ENCODE results near the gene SLITRK3.

The SLITRK3 gene

DNA sequence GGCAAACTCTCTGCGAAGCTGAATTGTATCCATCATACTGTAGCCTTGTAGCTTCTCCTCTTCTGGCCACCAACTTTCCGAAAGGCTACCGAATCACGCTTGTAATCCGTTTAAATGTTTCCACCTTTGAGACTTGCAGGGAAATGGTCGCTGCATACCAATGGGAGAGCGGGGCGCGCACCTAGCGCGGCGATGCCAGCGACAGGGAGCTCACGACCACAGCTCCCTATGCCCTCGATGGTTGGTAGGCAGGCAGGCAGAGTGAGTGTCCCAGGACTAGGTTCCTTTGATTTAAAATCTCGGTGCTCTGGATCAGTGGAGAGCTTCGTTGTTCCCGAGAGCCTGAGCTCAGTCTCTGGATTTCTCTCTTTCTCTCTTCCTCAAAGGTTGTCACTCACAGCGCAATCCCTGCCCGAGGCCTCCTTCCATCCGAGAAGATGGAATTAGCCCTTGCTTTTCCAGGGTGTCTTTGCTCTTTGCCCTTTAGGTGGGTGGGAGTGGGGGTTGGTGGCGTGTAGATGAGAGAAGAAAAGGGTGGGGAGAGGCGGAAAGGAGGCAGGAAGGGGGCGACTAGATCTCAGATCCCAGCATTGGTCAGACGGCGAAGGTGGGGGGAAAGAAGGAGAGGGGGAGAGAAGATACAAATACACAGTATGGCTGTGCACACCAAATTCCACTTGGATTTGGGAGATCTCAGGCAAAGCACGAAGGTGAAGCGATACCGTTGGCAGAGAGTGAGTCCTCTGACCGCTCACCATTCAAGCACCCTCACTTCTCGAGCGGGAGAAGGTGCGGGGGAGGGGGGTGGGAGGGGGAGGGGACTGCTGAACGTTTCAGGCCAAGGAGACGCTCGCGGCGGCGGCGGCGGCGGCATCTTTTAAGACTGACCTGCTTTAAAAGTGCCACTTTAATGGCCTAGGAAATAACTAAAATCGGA is at the start of gene SLITRK3:
Gene SLITRK3, minus strand, starts transcription at position 745 of the 937 bp plus-strand sequence. CDS start 5,554 bp downstream, outside the sequence.
- ATAC-seq (ENCODE audit: insufficient read depth, low read depth), result no peak
- H3K36me3 ChIP-seq (ENCODE audit: insufficient read depth, low read length), result no peaks in the 10 kb centered on the region
- no peak within 1 kb of the TSS for H3K9ac ChIP-seq (ENCODE audit: low read depth, low read length)
- no peak within 1 kb of the TSS for H3K4me2 ChIP-seq (ENCODE audit: insufficient read depth, low read length)
- H3K27ac ChIP-seq (ENCODE audit: low read length), result no peak within 1 kb of the TSS
- H3K9me3 ChIP-seq (ENCODE audit: insufficient read depth, low read length, severe bottlenecking), result peaks cover 3% of the 10 kb centered on the region
- no peak within 1 kb of the TSS for H2AFZ ChIP-seq (ENCODE audit: low read depth, low read length)
- H3K4me1 ChIP-seq (ENCODE audit: insufficient read depth, low read length), result no peaks in the 10 kb centered on the region
- DNase-seq, result no peak
- H3K79me2 ChIP-seq (ENCODE audit: insufficient read depth, low read length), result no peaks in the 10 kb centered on the region
- TF ChIP-seq CTCF (IDR thresholded peaks at IDR 0.05; ENCODE audit: borderline replicate concordance, extremely low read depth, low read length, poor library complexity, severe bottlenecking), result no peak
- no peak for TF ChIP-seq EZH2 (IDR thresholded peaks at IDR 0.05; ENCODE audit: borderline replicate concordance, low read depth, low read length, severe bottlenecking)
- no peaks in the 10 kb centered on the region for H3K27me3 ChIP-seq (ENCODE audit: insufficient read depth, low read length, poor library complexity)
- H3K4me3 ChIP-seq (ENCODE audit: low read depth in 1 of 2, low read length in 2 of 2), result no peak within 1 kb of the TSS
- no peaks in the 10 kb centered on the region for H4K20me1 ChIP-seq (ENCODE audit: insufficient read depth, low read length)

DNA sequence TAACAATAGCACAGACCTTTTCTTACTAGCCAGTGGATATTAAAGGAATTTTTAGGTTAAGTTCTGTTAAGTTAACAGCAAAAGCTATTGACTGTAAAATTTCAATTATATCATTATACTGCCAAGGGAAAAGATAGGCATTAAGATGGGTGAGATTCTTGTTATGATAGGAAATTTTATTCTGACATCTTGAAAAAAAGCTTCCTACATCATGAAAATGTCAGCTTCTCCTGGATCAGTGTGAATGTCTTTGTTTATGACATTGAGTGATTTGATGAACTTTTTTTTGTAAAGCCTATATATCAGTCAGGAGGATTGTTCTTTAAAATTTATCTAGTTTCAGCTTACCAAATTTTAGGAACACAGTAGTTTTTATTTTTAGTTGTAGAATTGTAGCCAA is 47.4 kb upstream of the SLITRK3 start:
- H3K36me3 ChIP-seq (ENCODE audit: insufficient read depth, low read length), result no peaks in the 10 kb centered on the region
- H3K27ac ChIP-seq (ENCODE audit: low read length), result no peak overlapping the region
- DNase-seq (no peak), ATAC-seq (ENCODE audit: insufficient read depth, low read depth) (no peak)
- H3K4me1 ChIP-seq (ENCODE audit: insufficient read depth, low read length), result no peaks in the 10 kb centered on the region
- TF ChIP-seq CTCF (IDR thresholded peaks at IDR 0.05; ENCODE audit: borderline replicate concordance, extremely low read depth, low read length, poor library complexity, severe bottlenecking), result no peak
- TF ChIP-seq EZH2 (IDR thresholded peaks at IDR 0.05; ENCODE audit: borderline replicate concordance, low read depth, low read length, severe bottlenecking), result no peak
- no peak overlapping the region for H2AFZ ChIP-seq (ENCODE audit: low read depth, low read length)
- H3K9ac ChIP-seq (ENCODE audit: low read depth, low read length), result no peak overlapping the region
- no peaks in the 10 kb centered on the region for H3K27me3 ChIP-seq (ENCODE audit: insufficient read depth, low read length, poor library complexity)
- H4K20me1 ChIP-seq (ENCODE audit: insufficient read depth, low read length), result no peaks in the 10 kb centered on the region
- H3K4me3 ChIP-seq (ENCODE audit: low read depth in 1 of 2, low read length in 2 of 2), result no peak overlapping the region
- no peaks in the 10 kb centered on the region for H3K79me2 ChIP-seq (ENCODE audit: insufficient read depth, low read length)
- peaks cover 3% of the 10 kb centered on the region for H3K9me3 ChIP-seq (ENCODE audit: insufficient read depth, low read length, severe bottlenecking)
- H3K4me2 ChIP-seq (ENCODE audit: insufficient read depth, low read length), result no peak overlapping the region

GRCh38 chr3:165233501-165234195 is 37.5 kb upstream of the SLITRK3 start:
- H3K9me3 ChIP-seq (ENCODE audit: insufficient read depth, low read length, severe bottlenecking), result no peaks in the 10 kb centered on the region
- H2AFZ ChIP-seq (ENCODE audit: low read depth, low read length), result no peak overlapping the region
- no peak for ATAC-seq (ENCODE audit: insufficient read depth, low read depth)
- no peaks in the 10 kb centered on the region for H3K36me3 ChIP-seq (ENCODE audit: insufficient read depth, low read length)
- H4K20me1 ChIP-seq (ENCODE audit: insufficient read depth, low read length), result no peaks in the 10 kb centered on the region
- H3K79me2 ChIP-seq (ENCODE audit: insufficient read depth, low read length), result no peaks in the 10 kb centered on the region
- no peak for TF ChIP-seq CTCF (IDR thresholded peaks at IDR 0.05; ENCODE audit: borderline replicate concordance, extremely low read depth, low read length, poor library complexity, severe bottlenecking)
- TF ChIP-seq EZH2 (IDR thresholded peaks at IDR 0.05; ENCODE audit: borderline replicate concordance, low read depth, low read length, severe bottlenecking), result no peak
- DNase-seq, result no peak
- no peak overlapping the region for H3K9ac ChIP-seq (ENCODE audit: low read depth, low read length)
- no peak overlapping the region for H3K4me2 ChIP-seq (ENCODE audit: insufficient read depth, low read length)
- no peak overlapping the region for H3K4me3 ChIP-seq (ENCODE audit: low read depth in 1 of 2, low read length in 2 of 2)
- H3K27ac ChIP-seq (ENCODE audit: low read length), result no peak overlapping the region
- H3K27me3 ChIP-seq (ENCODE audit: insufficient read depth, low read length, poor library complexity), result no peaks in the 10 kb centered on the region
- H3K4me1 ChIP-seq (ENCODE audit: insufficient read depth, low read length), result no peaks in the 10 kb centered on the region
